ENCODE data around the gene HLCS. TPM values are rescaled to one million over a fixed set of nuclear protein-coding genes. Genes with fewer than 3 reads are reported as not detected.

The HLCS gene
- total and polyA plus RNA-seq, 2 experiments from 2014 or later, result 12.4 to 20.1 TPM

- Histone ChIP-seq H3K9me3 (ENCODE audit: low read depth) (no peaks in the 10 kb centered on the region), H3K27me3 (peaks cover 29% of the 10 kb centered on the region), H3K36me3 (no peaks in the 10 kb centered on the region), H3K4me1 (ENCODE audit: low read depth) (no peaks in the 10 kb centered on the region), H3K4me3 (no peak overlapping the region), H3K27ac (no peak overlapping the region)
- no peak for TF ChIP-seq CTCF (IDR thresholded peaks at IDR 0.05; ENCODE audit: low read depth, low read length)
- no peak for DNase-seq (ENCODE audit: low read depth in 1 of 2, low spot score in 1 of 2)
These were observed 222.3 kb downstream of the HLCS start for GRCh38 chr21:36744190-36744559.

GRCh38 chr21:36743446-36743845 lies 223.0 kb downstream of the HLCS start:
- Histone ChIP-seq H3K36me3 (no peaks in the 10 kb centered on the region), H3K4me1 (ENCODE audit: low read depth) (no peaks in the 10 kb centered on the region), H3K9me3 (ENCODE audit: low read depth) (no peaks in the 10 kb centered on the region), H3K4me3 (no peak overlapping the region), H3K27ac (no peak overlapping the region), H3K27me3 (peaks cover 29% of the 10 kb centered on the region)
- DNase-seq (ENCODE audit: low read depth in 1 of 2, low spot score in 1 of 2), result no peak
- TF ChIP-seq CTCF (IDR thresholded peaks at IDR 0.05; ENCODE audit: low read depth, low read length), result no peak

- DNase-seq (ENCODE audit: low read depth in 1 of 2, low spot score in 1 of 2), result no peak
- Histone ChIP-seq H3K27ac (no peak overlapping the region), H3K4me1 (ENCODE audit: low read depth) (no peaks in the 10 kb centered on the region), H3K27me3 (peaks cover 27% of the 10 kb centered on the region), H3K9me3 (ENCODE audit: low read depth) (no peaks in the 10 kb centered on the region), H3K36me3 (no peaks in the 10 kb centered on the region), H3K4me3 (no peak overlapping the region)
- TF ChIP-seq CTCF (IDR thresholded peaks at IDR 0.05; ENCODE audit: low read depth, low read length), result no peak
These were observed 223.5 kb downstream of the HLCS start for GRCh38 chr21:36743008-36743407.

- H3K36me3 ChIP-seq, result no peaks in the 10 kb centered on the region
- H3K4me3 ChIP-seq, result no peak overlapping the region
- no peaks in the 10 kb centered on the region for H3K9me3 ChIP-seq (ENCODE audit: low read depth)
- no peak for TF ChIP-seq CTCF (IDR thresholded peaks at IDR 0.05; ENCODE audit: low read depth, low read length)
- no peak for DNase-seq (ENCODE audit: low read depth in 1 of 2, low spot score in 1 of 2)
- no peak overlapping the region for H3K27ac ChIP-seq
- H3K4me1 ChIP-seq (ENCODE audit: low read depth), result no peaks in the 10 kb centered on the region
- peaks cover 26% of the 10 kb centered on the region for H3K27me3 ChIP-seq
These were observed 225.0 kb downstream of the HLCS start for GRCh38 chr21:36741506-36741905.

- Histone ChIP-seq H3K4me3 (no peak overlapping the region), H3K9me3 (ENCODE audit: low read depth) (no peaks in the 10 kb centered on the region), H3K27ac (no peak overlapping the region), H3K36me3 (no peaks in the 10 kb centered on the region), H3K4me1 (ENCODE audit: low read depth) (no peaks in the 10 kb centered on the region), H3K27me3 (peaks cover 14% of the 10 kb centered on the region)
- no peak for TF ChIP-seq CTCF (IDR thresholded peaks at IDR 0.05; ENCODE audit: low read depth, low read length)
- no peak for DNase-seq (ENCODE audit: low read depth in 1 of 2, low spot score in 1 of 2)
These were observed 227.9 kb downstream of the HLCS start for GRCh38 chr21:36738489-36739126.
